ENCODE measurements around the gene C2orf92. TPM values are rescaled to one million over a fixed set of nuclear protein-coding genes. Genes with fewer than 3 reads are reported as not detected.
"Not testable (repeated sequence)": the region's sequence is repeated elsewhere in the genome, so short reads cannot be mapped to it uniquely, and the experiment has no call there.

Gene C2orf92
- total RNA-seq, 2 donors from 2014 or later, result 4.6 to 5.0 TPM

- Histone ChIP-seq H3K36me3 (no peaks in the 10 kb centered on the region), H3K4me3 (no peak overlapping the region), H3K27ac (no peak overlapping the region), H3K27me3 (no peaks in the 10 kb centered on the region), H3K4me1 (no peaks in the 10 kb centered on the region), H3K9ac (ENCODE audit: low read depth in 2 of 2, low read length in 2 of 2) (no peak overlapping the region), H3K9me3 (no peaks in the 10 kb centered on the region)
- TF ChIP-seq, protein P1, sequence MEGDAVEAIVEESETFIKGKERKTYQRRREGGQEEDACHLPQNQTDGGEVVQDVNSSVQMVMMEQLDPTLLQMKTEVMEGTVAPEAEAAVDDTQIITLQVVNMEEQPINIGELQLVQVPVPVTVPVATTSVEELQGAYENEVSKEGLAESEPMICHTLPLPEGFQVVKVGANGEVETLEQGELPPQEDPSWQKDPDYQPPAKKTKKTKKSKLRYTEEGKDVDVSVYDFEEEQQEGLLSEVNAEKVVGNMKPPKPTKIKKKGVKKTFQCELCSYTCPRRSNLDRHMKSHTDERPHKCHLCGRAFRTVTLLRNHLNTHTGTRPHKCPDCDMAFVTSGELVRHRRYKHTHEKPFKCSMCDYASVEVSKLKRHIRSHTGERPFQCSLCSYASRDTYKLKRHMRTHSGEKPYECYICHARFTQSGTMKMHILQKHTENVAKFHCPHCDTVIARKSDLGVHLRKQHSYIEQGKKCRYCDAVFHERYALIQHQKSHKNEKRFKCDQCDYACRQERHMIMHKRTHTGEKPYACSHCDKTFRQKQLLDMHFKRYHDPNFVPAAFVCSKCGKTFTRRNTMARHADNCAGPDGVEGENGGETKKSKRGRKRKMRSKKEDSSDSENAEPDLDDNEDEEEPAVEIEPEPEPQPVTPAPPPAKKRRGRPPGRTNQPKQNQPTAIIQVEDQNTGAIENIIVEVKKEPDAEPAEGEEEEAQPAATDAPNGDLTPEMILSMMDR (IDR thresholded peaks at IDR 0.05), result no peak
- DNase-seq, result no peak
- intact Hi-C loops (cut with DNase I), result no loop called here
These were observed 41.8 kb downstream of the C2orf92 start for GRCh38 chr2:97711394-97711711.

DNA sequence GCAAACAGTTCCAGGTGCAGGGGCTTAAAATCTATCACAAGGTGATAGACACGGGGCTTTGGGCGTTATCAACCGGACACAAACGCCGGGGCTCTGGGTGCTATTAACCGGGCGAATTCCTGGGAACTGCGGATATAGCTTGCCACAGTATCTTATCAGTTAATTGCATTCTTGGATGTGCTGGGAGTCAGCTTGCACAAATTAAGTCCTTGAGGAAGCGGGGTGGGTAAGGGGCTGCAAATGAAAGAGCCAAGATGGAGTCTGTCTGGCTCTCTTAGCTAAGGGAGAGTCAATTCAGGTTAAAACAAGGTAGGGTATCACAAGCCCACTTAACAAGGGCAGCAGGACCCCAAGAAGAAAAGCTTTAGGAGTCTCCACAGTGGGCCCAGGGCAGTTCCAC, 42.7 kb downstream of the C2orf92 start:
- H3K9me3 ChIP-seq; H3K4me3 ChIP-seq; H3K4me1 ChIP-seq; H3K27me3 ChIP-seq; H3K36me3 ChIP-seq; H3K27ac ChIP-seq; DNase-seq; H3K9ac ChIP-seq (ENCODE audit: low read depth in 2 of 2, low read length in 2 of 2); intact Hi-C loops (cut with DNase I): not testable (repeated sequence)

DNA sequence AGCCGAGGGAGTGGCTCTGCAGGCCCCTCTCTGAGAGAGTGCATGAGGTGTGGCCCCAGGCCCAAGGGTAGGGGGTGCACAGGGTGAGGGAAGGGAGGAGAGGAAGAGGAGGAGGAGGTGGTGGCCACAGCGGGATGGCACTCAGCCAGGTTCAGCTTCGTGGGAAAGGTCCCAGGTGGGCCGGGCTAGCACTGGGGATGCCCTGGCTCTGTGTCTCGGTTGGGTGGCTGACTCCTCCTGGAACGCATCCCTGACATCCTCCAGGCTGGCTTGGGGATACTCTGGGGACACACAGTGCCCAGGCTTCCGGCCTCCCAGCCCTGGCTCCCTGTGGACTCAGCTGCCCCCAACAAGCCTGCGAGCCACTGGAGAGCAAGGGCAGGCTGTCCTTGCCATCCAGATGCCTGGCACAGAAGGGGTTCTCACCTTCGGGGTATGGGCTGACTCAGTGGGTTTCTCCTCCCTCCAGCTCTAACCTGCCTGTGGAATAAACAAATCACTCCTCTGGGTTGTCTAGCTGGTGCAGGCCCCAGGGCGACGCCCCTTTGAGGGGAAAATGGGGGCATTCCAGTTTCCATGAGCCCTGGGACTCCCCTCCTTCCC, 43.3 kb downstream of the C2orf92 start:
- TF ChIP-seq, protein P1 (IDR thresholded peaks at IDR 0.05), result no peak
- intact Hi-C loops (cut with DNase I), result no loop called here
- H3K4me3 ChIP-seq, result no peak overlapping the region
- no peaks in the 10 kb centered on the region for H3K27me3 ChIP-seq
- DNase-seq, result no peak
- no peaks in the 10 kb centered on the region for H3K9me3 ChIP-seq
- H3K27ac ChIP-seq, result peak overlapping the region; percentile 17
- peak overlapping the region; percentile 12 to 19 for H3K9ac ChIP-seq (ENCODE audit: low read depth in 2 of 2, low read length in 2 of 2)
- no peaks in the 10 kb centered on the region for H3K4me1 ChIP-seq
- no peaks in the 10 kb centered on the region for H3K36me3 ChIP-seq

DNA sequence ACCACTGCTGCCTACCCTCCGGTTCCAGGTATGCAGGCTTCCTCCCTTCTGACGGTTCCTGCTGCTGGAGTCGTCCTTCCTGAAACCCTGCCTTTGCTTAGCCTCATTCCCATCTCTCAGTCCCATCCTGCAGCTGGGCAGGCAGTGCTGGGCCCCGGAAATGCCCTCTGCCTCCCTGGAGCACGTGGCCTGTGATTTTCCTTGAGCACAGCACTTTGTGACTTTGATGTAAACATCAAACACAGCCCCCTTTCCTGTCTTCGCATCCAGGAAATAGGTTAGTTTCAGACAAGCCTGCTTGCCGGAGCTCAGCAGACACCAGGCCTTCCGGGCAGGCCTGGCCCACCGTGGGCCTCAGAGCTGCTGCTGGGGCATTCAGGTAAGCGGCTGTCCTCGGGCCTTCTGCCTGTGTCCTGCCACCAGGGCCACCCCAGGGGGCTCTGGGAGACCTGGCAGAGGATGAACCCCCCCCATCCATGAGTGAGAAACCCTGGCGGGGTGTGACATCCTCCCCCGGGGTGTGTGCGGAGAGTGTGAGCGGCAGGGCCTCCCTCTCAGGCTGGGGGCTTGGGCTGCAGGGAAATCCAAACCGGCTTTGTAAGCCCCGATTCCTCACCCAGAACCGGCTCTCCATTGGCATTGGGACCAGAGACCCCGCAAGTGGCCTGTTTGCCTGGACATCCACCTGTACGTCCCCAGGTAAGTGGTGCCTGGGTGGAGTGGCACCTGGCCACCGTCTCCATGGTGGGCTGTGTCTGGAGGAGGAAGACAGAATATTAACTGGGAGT, 44.0 kb downstream of the C2orf92 start, which contains the start of gene ZAP70:
TSS of gene ZAP70 (plus strand) at position 281 of the 788 bp plus-strand sequence. CDS start 10,461 bp downstream, outside the sequence.
- Histone ChIP-seq H3K9me3 (no peaks in the 10 kb centered on the region), H3K9ac (ENCODE audit: low read depth in 2 of 2, low read length in 2 of 2) (peak within 1 kb of the TSS; percentile 19 to 46), H3K27me3 (no peaks in the 10 kb centered on the region), H3K4me1 (no peaks in the 10 kb centered on the region), H3K27ac (peak within 1 kb of the TSS; percentile 17), H3K36me3 (no peaks in the 10 kb centered on the region), H3K4me3 (peak within 1 kb of the TSS; percentile 20)
- TF ChIP-seq, protein P1 (IDR thresholded peaks at IDR 0.05), result no peak
- no peak for DNase-seq
- intact Hi-C loops (cut with DNase I), result no loop called here

DNA sequence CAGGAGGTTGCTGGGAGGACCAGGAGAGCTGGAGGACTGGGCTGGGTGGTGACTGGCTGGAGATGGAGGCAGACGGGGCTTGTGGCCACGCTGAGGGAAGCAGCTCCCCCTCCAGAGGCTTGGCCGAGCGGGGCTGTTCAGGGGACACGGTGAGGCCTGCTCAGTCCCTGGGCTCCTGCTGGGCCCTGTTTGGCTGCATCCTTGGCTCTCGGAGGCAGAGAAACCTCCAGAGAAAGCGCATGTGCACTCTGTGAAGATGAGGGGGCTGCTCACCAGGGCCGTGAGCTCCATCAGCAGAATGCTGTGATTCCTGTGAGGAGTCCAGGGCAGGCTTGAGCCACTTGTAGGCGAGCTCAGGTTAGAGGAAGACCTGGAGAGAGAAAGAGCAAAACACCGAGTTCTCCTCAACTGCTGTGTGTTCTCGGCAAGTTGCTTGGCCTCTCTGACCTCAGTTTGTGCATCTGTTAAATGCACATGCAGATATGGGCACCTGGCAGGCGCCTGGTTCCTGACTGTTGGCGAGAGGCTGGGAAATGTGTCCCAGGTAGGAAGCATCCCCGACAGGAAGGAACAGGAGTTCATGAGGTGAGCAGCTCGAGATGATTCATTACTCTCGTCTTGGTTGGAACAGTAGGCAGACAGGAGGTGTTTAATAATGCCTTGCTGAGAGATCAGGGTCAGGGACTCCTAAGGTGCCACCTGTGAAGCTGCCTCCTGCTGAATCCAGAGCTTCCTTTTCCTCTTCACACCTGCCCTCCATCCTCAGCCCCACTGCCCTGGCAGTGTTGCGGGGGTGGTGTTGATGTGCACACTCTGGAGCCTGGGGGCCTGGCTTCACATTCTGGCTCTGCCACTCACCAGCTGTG, 44.8 kb downstream of the C2orf92 start:
- Histone ChIP-seq H3K27me3 (no peaks in the 10 kb centered on the region), H3K27ac (no peak overlapping the region), H3K9me3 (no peaks in the 10 kb centered on the region), H3K36me3 (no peaks in the 10 kb centered on the region), H3K4me3 (peak overlapping the region; percentile 20), H3K4me1 (no peaks in the 10 kb centered on the region), H3K9ac (ENCODE audit: low read depth in 2 of 2, low read length in 2 of 2) (peak overlapping the region; percentile 19 to 46)
- no peak for DNase-seq
- TF ChIP-seq, protein P1 (IDR thresholded peaks at IDR 0.05), result no peak
- intact Hi-C loops (cut with DNase I), result no loop called here

All from colonic mucosa (tissue), 4 donors.